Vagina (tissue), 1 donor: ENCODE measurements around the gene AKAP6. TPM values are rescaled to one million over a fixed set of nuclear protein-coding genes. Genes with fewer than 3 reads are reported as not detected.

Experiments
- small RNA-seq: library from RNA; depleted of rRNA; stranded (forward); fragments of <200 nt; gene quantifications from one replicate; pipeline ENCODE3, GENCODE V24; 2016
- total RNA-seq: library from RNA; depleted of rRNA; stranded (reverse); fragments of >200 nt; gene quantifications from one replicate; pipeline ENCODE4 v1.2.3, GENCODE V29; 2016

AKAP6 gene
- total RNA-seq, 1 donor from 2014 or later: 3.9 TPM

Small RNA genes within 50 kb of the gene (small RNA-seq; reads per million reads assigned to genes)
- gene RN7SL660P: not detected

Other genes starting within 250 kb of the AKAP6 start
- gene RNU6-7, start 127.3 kb upstream of the AKAP6 start, total RNA-seq: not detected
- gene RNU6-8, start 126.0 kb upstream of the AKAP6 start, total RNA-seq: not detected